ENCODE results near the gene DENND5B.
"Not testable (repeated sequence)": the region's sequence is repeated elsewhere in the genome, so short reads cannot be mapped to it uniquely, and the experiment has no call there.

Gene DENND5B

DNA sequence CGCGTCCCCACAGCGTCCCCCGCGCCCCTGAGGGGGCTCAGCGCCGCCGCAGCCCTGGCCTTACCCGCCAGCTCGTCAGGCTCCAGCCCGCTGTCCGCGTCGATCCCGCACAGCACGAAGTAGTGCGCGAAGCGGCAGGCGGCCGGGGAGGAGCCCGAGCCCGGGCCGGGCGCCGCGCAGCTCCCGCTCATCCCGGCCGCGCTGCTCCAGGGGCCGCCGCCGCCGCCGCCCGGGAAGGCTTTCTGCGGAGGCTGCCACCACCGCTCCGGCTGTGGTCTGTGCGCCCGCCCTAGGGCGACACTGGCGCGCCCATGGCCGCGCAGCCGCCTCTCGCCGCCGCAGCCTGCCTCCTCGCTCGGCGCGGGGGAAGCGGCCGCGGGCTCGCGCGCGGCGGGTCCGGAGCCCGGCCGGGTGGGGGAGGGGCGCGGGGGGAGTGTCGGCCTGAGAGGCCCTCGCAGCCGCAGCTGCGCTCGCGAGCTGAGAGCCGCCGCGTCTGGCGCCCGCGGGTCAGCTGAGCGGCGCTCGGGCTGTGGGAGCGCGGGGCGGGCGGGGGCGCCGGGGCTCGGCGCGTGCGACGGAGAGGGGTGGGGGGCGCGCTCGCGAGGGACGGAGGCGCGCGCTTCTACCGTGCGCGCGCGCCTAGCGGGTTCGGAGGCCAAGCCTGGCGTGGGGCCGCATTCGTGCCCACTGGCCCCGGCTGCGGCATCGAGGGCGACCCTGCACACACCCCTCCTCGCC, at the start of gene DENND5B:
DENND5B (minus strand) TSS at position 495 of the 738 bp plus-strand sequence; CDS start at position 191, 304 bp downstream.
- DNase-seq: peak; percentile 23 to 90 (median 75)

DNA sequence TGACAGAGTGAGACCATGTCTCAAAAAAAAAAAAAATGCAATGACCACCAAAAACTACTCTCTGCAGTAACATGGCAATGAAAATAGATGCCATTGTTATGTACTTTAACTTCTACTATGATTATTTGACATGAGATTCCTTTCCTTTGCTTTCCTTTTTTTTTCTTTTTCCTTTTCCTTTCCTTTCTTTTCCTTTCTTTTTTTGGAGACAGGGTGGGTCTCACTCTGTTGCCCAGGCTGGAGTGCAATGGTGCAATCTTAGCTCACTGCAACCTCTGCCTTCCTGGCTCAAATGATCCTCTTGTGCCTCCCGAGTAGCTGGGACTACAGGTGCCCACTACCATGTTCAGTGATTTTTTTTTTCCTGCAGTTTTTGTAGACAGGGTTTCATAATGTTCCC, 43.7 kb upstream of the DENND5B start:
- no peak for DNase-seq

DNA sequence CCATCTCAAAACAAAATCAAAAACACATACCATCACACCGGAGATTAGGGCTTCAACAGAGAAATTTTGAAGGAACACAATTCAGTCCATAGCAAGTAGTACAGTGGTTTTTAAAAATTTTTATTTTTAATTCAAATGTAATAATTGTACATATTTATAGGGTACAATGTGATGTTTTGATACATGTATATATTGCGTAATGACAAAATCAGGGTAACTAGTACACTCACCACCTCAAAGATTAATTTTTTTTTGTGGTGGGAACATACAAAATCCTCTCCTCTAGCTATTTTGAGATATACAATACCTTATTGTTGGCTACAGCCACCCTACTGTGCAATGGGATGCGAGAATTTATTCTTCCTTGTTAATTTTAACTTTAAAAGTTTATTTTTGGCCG, 42.5 kb upstream of the DENND5B start:
- no peak for DNase-seq

DNA sequence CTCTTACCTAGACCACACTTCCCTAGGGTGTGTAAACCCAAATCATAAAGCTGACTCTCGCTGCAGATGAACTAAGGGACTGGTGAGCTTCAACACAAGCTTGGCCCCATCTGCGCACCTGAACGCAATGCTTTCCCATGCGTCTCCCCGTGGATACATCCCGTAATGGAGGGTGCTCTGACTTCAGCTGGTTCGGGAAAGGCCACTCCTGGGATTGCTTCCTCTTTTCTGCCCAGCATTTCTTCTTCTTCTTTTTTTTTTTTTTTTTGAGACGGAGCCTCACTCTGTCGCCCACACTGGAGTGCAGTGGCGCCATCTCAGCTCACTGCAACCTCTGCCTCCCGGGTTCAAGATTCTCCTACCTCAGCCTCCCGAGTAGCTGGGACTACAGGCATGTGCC, 40.9 kb upstream of the DENND5B start:
- no peak for DNase-seq

DNA sequence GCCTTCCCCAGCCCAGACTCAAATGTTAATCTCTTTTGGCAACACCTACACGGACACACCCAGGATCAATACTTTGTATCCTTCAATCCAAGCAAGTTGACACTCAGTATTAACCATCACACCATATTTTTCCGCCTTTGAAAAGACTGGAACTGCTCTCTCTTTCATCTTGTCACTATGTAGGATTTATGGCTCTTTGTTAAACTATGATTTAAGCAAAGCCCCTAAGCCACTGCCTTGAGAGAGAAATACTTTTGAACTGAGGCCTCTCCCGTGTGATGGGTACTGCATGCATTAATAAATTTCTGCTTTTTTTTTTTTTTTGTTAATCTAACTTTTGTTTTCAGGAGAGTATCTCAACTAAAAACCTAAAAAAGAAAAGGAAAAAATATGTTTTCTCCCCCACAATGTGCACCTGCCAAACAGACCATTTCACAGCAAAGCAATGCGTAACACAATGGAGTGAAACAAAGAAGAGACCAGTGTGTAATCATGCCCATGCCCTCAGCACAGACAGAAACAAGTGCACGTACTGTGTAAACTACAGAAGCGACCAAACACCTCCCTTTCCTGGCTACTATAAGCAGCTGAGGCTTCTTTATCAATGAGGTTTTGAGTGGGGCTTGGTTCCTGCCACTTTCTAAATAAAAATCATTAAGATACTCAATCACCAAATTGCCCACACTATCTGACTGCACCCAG, 40.2 kb upstream of the DENND5B start:
- DNase-seq: no peak

DNA sequence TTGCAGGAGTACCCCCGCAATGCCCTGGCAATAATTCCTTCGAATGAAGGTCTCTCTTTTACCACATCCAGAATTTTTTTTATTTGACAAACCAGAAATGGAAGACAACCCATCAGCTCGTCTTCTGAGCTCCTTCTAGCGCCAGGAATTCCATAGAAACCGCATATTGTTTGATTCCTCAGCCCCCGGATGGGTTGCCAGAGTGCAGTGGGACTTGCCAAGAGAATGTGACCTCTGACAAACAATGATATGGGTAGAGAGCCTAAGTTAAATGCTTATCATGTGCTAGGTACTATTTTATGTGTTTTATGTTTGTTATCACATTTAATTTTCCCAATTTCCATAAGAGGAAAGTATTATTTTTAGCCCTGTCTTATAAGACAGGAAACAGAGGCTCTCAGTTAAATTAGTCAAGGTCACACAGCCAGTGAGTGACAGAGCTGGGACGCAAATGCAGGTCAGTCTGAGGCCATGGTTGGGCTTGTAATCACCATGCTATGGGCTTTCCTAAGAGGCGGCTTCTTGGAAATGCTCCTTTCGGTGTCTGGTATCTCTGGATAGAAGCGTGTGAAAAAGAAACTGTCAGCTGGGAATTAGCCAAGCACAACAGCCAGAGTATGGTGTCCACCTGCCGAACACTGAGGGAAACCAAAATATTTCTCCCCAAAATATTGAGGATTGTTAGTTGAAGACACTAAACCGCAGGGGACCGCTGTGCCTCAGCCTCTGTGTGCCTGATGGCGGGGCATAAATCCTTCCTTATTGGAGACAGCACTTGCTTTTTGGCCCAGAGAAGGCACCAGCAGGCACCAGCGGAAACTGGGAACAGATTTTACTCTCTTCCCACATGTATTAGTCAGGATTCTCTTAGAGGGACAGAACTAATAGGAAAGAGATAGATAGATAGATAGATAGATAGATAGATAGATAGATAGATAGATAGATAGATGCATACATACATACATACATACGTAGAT, 39.1 kb upstream of the DENND5B start:
- DNase-seq: peak in 1 of 14 donors; percentile 58

DNA sequence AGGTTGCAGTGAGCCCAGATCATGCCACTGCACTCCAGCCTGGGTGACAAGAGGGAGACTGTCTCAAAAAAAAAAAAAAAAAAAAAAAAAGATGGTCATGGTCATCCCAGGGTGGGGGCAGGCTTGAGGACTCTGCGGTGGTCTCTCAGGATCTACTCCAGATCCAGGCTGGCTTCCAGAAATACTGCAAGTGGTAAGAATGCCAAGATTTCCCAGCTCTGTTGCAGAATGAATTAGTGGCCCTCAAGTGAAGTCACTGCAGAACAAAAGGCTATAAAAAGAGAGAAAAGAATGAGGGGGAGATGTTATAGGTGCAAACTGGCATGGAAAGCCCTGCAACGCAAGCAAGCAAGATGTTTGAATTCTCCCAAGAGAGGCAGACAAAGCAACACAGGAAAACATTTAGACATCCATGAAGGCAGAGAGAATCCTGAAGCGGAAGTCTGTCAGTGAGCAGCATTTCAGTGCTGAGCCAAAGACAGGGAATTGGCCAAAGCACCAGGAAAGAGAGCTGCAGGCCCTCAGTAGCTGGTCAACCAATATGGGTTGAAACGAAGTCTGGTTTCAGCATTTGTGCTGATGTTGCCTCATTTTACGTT, 36.6 kb upstream of the DENND5B start:
- DNase-seq: no peak

DNA sequence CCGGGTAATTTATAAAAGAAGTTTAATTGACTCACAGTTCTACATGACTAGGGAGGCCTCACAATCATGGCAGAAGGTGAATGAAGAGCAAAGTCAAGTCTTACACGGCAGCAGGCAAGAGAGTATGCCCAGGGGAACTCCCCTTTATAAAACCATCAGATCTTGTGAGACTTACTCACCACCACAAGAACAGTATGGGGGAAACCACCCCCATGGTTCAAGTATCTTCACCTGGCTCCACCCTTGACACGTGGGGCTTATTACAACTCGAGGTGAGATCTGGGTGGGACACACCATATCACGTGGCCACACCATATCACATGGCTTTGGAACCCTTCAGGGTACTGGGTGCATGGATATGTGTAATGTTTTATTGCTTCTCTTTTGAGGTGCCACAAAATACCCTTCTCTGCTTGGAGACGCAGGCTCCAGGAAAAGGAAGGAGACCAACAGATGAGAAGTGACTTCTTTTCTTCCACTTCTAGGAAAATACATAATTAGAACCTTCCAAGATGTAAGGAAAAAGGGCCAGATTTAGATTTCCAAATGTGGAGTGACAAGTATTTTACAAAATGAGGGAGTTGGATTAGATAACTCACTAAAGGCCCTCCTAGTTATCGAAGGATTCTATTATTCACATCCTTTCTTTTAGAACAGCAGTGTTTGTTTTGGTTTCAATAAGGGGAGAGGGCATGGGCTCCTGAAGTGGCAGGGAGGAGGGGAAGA, 35.5 kb upstream of the DENND5B start:
- DNase-seq: no peak

DNA sequence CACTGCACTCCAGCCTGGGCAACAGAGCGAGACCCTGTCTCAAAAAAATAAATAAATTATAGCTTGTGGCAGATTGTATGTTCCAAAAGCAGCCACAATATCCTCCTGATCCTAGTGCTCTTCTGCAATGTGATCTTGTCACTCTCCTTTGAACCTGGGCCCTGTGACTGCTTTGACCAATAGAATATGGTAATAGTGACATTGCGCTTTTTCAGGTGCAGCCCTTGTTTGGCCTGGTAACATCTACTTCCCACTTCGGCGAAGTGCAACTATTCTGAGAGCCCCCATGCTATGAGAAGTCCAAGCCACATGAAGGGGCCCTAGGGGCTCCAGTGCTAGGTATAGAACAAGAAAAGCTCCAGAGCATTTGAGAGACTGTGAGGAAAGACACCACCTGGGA, 31.1 kb upstream of the DENND5B start:
- DNase-seq: no peak

DNA sequence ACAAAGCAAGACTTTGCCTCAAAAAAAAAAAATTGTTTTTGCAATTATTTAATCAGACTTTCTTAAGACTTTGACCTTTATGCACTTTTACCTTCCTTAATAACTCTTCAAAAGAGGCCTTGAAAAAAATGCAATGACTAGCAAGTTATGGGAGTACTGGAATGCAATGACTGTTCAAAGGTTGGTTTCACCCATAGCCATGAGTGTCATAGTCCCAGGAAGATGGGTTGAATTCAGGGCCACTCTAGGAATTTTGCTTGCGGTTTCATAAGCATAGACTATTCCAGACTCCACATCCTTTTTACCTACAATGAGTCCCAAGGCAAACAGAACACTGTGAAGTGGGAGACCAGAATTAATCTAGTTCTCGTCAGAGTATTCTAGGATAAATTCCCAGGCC, 29.4 kb upstream of the DENND5B start:
- no peak for DNase-seq

DNA sequence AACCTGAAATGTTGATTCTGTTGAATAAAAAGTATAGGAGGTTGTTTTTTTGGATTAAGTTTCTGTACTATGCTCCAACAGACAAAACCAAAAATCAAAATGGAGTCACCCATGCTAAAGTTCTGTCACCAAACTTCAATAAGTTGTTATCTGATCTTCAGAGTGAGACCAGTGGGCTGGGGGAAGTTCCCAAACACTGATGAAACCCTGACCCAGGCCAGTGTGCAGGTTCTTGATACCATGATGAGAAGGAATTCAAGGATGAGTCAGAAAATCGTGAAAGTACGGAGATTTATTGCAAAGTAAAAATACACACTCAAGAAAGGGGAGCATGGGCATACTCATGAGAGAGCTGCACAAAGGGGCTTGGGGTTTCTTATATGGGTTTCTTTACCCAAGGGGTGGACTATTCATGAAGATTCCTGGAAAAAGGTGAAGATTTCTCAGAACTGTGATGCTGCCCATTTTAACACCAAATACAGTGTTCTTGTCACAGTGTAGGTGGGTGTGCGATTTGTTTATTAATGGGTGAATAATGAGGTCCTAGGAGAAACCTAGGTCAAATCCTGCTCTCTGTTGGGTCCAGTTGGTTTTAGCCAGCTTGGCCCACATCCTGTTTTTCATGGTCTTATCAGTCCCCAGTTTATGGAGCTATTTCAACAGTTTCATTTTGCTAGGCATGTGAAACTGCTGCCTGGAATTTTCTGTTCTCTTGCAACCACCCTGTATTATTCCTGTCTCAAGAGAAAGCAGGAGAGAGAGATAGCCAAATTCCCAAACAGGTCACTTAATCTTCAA, 27.5 kb upstream of the DENND5B start:
- no peak for DNase-seq

DNA sequence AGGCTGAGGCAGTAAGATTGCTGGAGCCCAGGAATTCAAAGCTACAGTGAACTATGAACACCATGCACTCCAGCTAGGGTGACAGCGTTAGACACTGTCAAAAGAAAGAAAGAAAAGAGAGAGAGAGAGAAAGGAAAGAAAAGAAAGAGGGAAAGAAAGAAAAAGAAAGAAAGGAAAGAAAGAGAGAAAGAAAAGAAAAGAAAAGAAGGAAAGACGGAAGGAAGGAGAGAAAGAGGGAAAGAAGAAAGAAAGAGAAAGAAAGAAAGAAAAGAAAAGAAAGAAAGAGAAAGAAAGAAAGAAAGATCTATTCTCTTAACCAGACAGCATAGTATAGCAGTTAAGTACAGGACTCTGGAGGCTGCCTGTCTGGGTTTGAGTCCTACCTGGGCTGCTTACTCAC, 21.9 kb upstream of the DENND5B start:
- no peak for DNase-seq

DNA sequence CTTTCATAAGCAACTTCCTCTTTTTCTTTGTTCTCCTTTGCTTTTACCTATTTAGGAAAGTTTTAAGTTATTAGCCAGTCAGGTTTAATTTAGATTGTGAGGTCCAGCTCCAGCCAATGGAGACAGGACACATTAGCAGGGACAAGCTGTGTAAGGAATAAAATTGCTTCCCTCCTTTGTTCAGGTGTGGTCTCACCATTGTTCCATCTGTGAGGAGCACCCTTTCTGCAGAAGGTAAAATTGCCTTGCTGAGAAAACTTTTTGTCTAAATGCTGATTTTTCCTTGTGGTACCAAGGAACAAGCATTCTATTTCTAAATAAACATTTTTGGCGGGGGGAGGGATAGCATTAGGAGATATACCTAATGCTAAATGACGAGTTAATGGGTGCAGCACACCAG, 17.4 kb upstream of the DENND5B start:
- DNase-seq: not testable (repeated sequence)

DNA sequence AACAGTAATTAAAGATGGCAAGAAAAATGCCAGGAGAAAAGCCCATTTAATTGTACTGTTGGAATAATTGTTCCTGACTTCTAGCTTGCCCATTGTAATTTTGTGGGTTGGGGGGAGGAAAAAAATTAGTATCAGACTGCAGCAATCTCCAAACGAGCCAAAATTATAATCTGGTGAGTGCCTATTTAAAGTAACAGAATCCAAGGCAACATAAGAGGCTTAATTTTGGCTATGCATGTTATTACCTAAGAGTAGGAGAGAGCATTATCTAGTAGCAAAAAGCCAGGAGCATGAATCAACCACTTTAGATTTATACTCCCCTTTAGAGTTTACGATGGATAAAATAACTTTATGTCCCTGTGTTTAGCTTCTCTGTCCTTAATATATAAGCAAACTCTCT, 14.6 kb upstream of the DENND5B start:
- DNase-seq: no peak

DNA sequence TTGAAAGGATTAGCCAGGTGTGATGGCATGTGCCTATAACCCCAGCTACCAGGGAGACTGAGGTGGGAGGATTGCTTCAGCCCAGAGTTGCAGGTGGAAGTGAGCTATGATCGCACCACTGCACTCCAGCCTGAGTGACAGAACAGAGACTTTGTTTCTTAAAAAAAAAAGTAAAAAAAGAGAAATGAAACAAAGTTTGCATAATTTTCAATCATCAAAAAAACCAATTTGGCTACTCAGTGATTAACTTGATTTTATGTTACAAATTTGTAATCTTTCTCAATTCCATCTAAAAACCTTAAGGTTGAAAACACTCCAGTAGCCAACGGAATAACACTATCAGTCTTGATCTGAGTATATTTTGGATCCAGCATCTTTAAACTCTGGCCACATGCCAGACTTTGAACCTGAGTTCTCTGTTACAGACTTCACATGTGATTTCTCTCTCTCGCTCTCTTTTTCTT, 12.6 kb upstream of the DENND5B start:
- DNase-seq: no peak

DNA sequence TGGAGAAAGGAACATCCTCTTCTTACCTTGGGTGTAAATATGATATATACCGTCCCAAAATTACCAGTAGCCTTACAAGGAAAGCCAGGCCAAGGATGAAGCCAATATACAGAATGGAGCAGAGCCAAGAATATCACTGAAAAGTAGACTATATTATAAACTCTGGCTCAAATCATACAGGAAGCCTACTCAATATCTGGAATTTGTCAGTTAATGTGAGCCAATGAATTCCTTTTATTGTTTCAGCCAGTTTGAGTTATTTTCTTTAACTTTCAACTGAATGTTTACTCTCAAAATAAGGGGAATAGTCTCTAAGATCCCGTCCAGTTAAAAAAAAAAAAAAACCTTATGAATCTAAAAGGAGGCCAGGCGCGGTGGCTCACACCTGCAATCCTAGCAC, 9.8 kb upstream of the DENND5B start:
- no peak for DNase-seq

DNA sequence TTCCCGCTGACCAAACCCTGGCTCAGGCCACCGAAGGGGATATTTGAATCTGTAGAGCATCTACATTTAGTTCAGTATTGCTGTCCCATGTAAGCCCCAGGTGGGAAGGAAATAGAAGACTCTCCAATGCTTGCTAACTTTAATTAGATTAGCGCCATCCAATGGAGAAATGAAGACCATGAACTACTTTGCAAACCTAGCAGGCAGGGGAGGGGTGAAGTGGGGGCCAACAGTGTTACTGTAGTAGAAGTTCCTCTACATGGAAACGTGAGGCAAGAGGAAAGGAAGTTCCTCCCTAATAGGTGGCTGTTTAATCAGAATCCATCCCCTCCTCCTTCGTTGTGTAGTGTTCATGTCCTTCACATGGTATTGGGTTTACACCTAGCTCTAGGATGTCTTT, 9.3 kb upstream of the DENND5B start:
- DNase-seq: no peak

DNA sequence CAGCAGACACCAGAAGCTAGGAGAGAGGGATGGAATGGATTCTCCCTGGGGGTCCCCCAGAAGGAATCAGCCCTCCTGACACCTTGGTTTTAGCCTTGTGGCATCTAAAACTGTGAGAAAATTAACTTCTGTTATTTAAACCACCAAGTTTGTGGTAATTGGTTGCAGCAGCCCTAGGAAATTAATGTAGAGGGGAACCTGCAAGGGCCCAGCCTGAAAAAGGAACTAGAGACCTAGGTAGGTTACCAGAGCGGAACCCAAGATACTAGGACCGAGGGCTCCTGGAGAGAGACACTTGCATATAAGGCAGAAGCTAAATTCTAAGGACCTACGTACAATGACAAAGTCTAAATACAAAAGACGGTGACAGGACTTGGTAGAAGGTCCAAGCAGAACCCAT, 8.1 kb upstream of the DENND5B start:
- DNase-seq: no peak

DNA sequence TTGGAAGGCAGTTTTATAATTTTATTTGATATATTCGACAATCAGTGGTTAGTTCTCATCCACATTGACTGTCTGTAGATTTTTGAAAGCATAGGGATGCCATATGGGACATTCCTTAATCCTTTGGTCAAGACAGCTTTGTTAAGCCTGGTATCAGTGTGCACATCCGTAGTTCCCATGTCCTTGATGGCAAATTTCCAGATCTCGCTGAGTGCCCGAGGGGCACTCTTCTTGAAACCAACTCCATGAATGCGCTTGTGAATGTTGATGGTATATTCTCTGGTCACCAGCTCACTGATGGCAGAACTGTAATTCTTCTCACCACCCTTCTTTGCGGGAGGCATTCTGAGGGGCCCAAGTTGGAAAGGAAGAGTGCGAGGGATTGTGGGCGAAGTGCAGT, 6.1 kb upstream of the DENND5B start:
- DNase-seq: no peak

DNA sequence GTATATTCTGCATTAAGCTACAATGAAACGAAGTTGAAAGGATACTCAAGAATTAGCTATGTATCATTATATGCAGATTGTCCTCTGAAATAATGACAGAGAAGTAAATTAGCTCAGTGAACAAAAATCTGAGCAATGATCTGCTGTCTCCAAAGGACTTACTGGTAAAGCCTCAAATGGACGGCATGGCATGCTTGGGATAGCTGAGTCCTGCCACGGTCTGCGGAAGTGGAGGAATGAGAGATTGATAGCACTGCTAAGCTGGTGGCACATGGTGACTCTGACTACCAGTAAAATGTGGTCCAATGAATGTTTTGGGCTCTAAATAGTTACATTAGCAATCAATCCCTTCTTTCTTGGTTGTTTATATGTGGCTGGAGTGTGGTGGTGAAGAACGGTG, 3.7 kb upstream of the DENND5B start:
- DNase-seq: no peak

DNA sequence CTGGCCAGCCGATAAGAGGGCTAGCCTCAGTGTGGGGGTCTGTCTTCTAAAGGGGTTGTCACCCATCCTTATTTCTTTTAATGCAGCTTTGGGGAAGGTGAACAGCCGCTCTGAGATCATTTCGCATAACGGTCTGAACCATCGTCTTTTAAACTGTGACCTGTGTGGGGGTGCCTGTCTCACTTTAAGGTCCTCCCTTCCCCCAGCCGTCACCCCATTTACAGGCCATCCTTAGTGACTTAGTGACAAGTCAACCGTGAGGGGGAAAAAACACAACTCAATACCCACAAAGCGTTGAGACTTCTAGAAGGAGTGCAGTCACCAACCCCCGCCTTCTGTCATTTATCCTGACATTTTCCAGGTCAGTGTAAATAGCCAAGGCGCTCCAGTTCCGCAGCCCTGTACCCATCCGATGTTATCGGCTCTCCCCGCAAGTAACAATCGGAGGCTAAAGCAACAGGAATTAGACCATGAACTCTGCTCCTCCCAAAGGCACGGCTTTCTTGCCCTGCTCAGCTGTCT, 505 bp upstream of the DENND5B start:
- peak in 7 of 14 donors; percentile 45 to 82 (median 70) for DNase-seq

Data from C1 segment of cervical spinal cord (tissue), 14 donors.